BE2C (cell line): ENCODE measurements around the gene CHMP1B.

Source experiments
- DNase-seq: peaks from one replicate; pipeline ENCODE4 v3.0.0-alpha.2; 2020
- H3K27me3 ChIP-seq: fragments of 250-450 bp; sonication (Bioruptor Pico); 2 replicates; pipeline ENCODE4 v1.5.1; 2020; ENCODE audit warnings: mild to moderate bottlenecking
- H3K36me3 ChIP-seq: fragments of 250-450 bp; sonication (Bioruptor Pico); 2 replicates; pipeline ENCODE4 v1.5.1; 2020; ENCODE audit warnings: mild to moderate bottlenecking
- H3K4me1 ChIP-seq: fragments of 250-450 bp; sonication (Bioruptor Pico); 2 replicates; pipeline ENCODE4 v1.5.1; 2020
- H3K4me3 ChIP-seq: 2 replicates; pipeline ENCODE4 v1.5.1; 2011; ENCODE audit warnings: low read depth, low read length
- H3K9me3 ChIP-seq: fragments of 250-450 bp; sonication (Bioruptor Pico); 2 replicates; pipeline ENCODE4 v1.5.1; 2020
- CTCF ChIP-seq: IDR thresholded peaks from 2 replicates; pipeline ENCODE4 v1.5.1; 2012; ENCODE audit warnings: mild to moderate bottlenecking, low read depth, low read length

The CHMP1B gene

GRCh38 chr18:11902522-11903292 lies 51.5 kb downstream of the CHMP1B start:
- no peak for DNase-seq
- H3K4me1 ChIP-seq, result no peaks in the 10 kb centered on the region
- TF ChIP-seq CTCF, result no peak
- H3K36me3 ChIP-seq, result no peaks in the 10 kb centered on the region
- H3K27me3 ChIP-seq, result no peaks in the 10 kb centered on the region
- no peak overlapping the region for H3K4me3 ChIP-seq
- H3K9me3 ChIP-seq, result no peaks in the 10 kb centered on the region
